ENCODE measurements around the gene TMEM87B. TPM values are rescaled to one million over a fixed set of nuclear protein-coding genes. Genes with fewer than 3 reads are reported as not detected.

Gene TMEM87B
- total and polyA plus RNA-seq, 2 of the 8 experiments (the other 6 are each of a cell fraction or from before 2014, with no cell fraction given): 7.2 to 9.0 TPM

GRCh38 chr2:112093216-112093615 lies 38.1 kb downstream of the TMEM87B start:
- Histone ChIP-seq H2AK5ac (ENCODE audit: low read depth, low read length) (no peak overlapping the region), H3K79me2 (ENCODE audit: control insufficient read depth in 1 of 2, insufficient read depth in 2 of 2, low read length in 2 of 2) (no peaks in the 10 kb centered on the region), H3K9me3 (ENCODE audit: insufficient read depth in 2 of 2, low read depth in 1 of 2, low read length in 1 of 2) (no peaks in the 10 kb centered on the region), H2AFZ (ENCODE audit: low read length) (no peak overlapping the region), H3K4ac (replicated peaks; ENCODE audit: insufficient read length, low read depth, low read length) (no peak overlapping the region), H3K14ac (ENCODE audit: insufficient read length) (no peak overlapping the region), H3K56ac (replicated peaks; ENCODE audit: insufficient read length, low read depth, low read length) (no peak overlapping the region), H3K4me2 (ENCODE audit: insufficient read depth in 1 of 2, low read depth in 2 of 2, low read length in 2 of 2) (no peak overlapping the region), H2BK20ac (ENCODE audit: low read length) (no peak overlapping the region), H3K18ac (ENCODE audit: extremely low read depth, low read length) (no peak overlapping the region), H2BK5ac (ENCODE audit: low read depth, low read length) (no peak overlapping the region), H3K36me3 (ENCODE audit: control insufficient read depth in 2 of 4, insufficient read depth in 4 of 4, low read length in 3 of 4) (peaks cover 0 to 6% (median under 1%) of the 10 kb centered on the region in 4 experiments; a peak in 2 of 8 replicates), H4K20me1 (replicated peaks in 1 of 2; ENCODE audit: control insufficient read depth in 1 of 2, insufficient read depth in 2 of 2, low read length in 2 of 2) (no peaks in the 10 kb centered on the region), H2BK12ac (ENCODE audit: low read depth, low read length) (no peak overlapping the region), H2BK120ac (replicated peaks; ENCODE audit: low read depth, low read length) (no peak overlapping the region), H3K9ac (replicated peaks in 1 of 4; ENCODE audit: extremely low read depth in 1 of 4, low read depth in 3 of 4, low read length in 3 of 4) (no peak overlapping the region), H3K23ac (ENCODE audit: insufficient read length) (no peak overlapping the region), H3K79me1 (ENCODE audit: low read depth, low read length) (no peaks in the 10 kb centered on the region), H3K27ac (ENCODE audit: low read depth, low read length) (no peak overlapping the region), H3K27me3 (replicated peaks in 1 of 4; ENCODE audit: control insufficient read depth in 3 of 4, extremely low read depth in 1 of 4, insufficient read depth in 3 of 4, low read length in 3 of 4) (no peaks in the 10 kb centered on the region), H3K23me2 (ENCODE audit: low read depth, low read length) (no peaks in the 10 kb centered on the region), H3K4me1 (replicated peaks in 1 of 4; ENCODE audit: control insufficient read depth in 3 of 4, insufficient read depth in 4 of 4, low read length in 3 of 4) (no peaks in the 10 kb centered on the region), H4K8ac (ENCODE audit: extremely low read depth, insufficient read depth, low read length) (no peak overlapping the region), H3K4me3 (ENCODE audit: extremely low read depth in 1 of 4, insufficient read depth in 2 of 4, low read depth in 3 of 4, low read length in 4 of 4) (no peak overlapping the region), H4K5ac (ENCODE audit: insufficient read length, low read depth, low read length) (no peak overlapping the region), H2BK15ac (ENCODE audit: low read length) (no peak overlapping the region), H4K91ac (replicated peaks; ENCODE audit: insufficient read length, low read length) (no peak overlapping the region)
- ChIA-PET CTCF (ENCODE audit: partially characterized antibody) (interaction anchor here (0.6 to 1.6 kb wide), 4 partner anchors 10 to 74 kb away, joined by 3 to 5 read pairs (median 3); no protein-coding TSS in a partner anchor), POLR2A (ENCODE audit: partially characterized antibody) (no interaction called here)
- TF ChIP-seq HDAC2 (IDR thresholded peaks at IDR 0.05; ENCODE audit: borderline replicate concordance in 1 of 2, low read depth in 2 of 2, low read length in 2 of 2) (no peak), TAF7 (optimal IDR thresholded peaks at IDR 0.05; ENCODE audit: borderline replicate concordance, low read depth, low read length) (no peak), CBX8 (IDR thresholded peaks at IDR 0.05; ENCODE audit: borderline replicate concordance, low read depth, low read length) (no peak), KDM1A (IDR thresholded peaks at IDR 0.05; ENCODE audit: borderline replicate concordance, low read length) (no peak), JUN (IDR thresholded peaks at IDR 0.05; ENCODE audit: low read depth, low read length) (no peak), EZH2 (IDR thresholded peaks at IDR 0.05; ENCODE audit: low read depth, low read length, severe bottlenecking) (no peak)
- WGBS, 2 experiments (ENCODE audit: extremely low coverage in 1 of 2, insufficient coverage in 1 of 2, insufficient read length in 1 of 2, insufficient replicate concordance in 2 of 2, low coverage in 1 of 2, low lambda C conversion rate in 2 of 2, missing lambda C conversion rate in 1 of 2): 88% methylated on average over 1 of the region's 1 CpG; no CpG with 5 or more reads in 1 of the 2 experiments
- DNase-seq (ENCODE audit: low read depth in 1 of 2, low spot score in 2 of 2) (no peak), FAIRE-seq (no peak)

Measured in H1 (cell line).